Heart right ventricle (tissue), 16 donors: Measurements from ENCODE around the gene EXOSC3. TPM values are rescaled to one million over a fixed set of nuclear protein-coding genes. Genes with fewer than 3 reads are reported as not detected.
"Not testable (repeated sequence)": the region's sequence is repeated elsewhere in the genome, so short reads cannot be mapped to it uniquely, and the experiment has no call there.

ENCODE experiments used
- ATAC-seq, 8 donors: fragments of 200-7000 bp; cut with Tn5 transposase; one replicate each; pipeline ENCODE4 v1.9.1; 2020; ENCODE audit warnings: mild to moderate bottlenecking in 8 of 8, moderate library complexity in 8 of 8, moderate number of reproducible peaks in 1 of 8
- DNase-seq, 2 donors: peaks; one replicate each; pipeline ENCODE4 v3.0.0-alpha.2; 2020
- H3K27ac ChIP-seq, 10 donors: fragments of 200-600 bp; sonication (generic) in 2 of 10; one replicate each; pipeline versions ENCODE4 v1.5.0 to v1.8.0; 2020 to 2022; ENCODE audit warnings: mild to moderate bottlenecking in 3 of 10
- H3K27me3 ChIP-seq, 7 donors: fragments of 200-600 bp; one replicate each; pipeline ENCODE4 v1.8.0; 2021 to 2022; ENCODE audit warnings: mild to moderate bottlenecking in 2 of 7
- H3K36me3 ChIP-seq, 9 donors: fragments of 200-600 bp; sonication (generic) in 1 of 9; one replicate each; pipeline versions ENCODE4 v1.5.0 to v1.8.0; 2020 to 2022; ENCODE audit warnings: mild to moderate bottlenecking in 2 of 9
- H3K4me1 ChIP-seq, 9 donors: fragments of 200-600 bp; sonication (generic) in 1 of 9; one replicate each; pipeline versions ENCODE4 v1.5.0 to v1.8.0; 2020 to 2022; ENCODE audit warnings: mild to moderate bottlenecking in 4 of 9
- H3K4me3 ChIP-seq, 10 donors: fragments of 200-600 bp; sonication (generic) in 2 of 10; one replicate each; pipeline versions ENCODE4 v1.5.0 to v1.8.0; 2020 to 2022; ENCODE audit warnings: mild to moderate bottlenecking in 7 of 10, moderate library complexity in 2 of 10
- H3K9me3 ChIP-seq, 11 donors: fragments of 200-600 bp in 10 of 11; sonication (generic) in 2 of 11; one replicate each; pipeline versions ENCODE4 v1.5.0 to v1.8.0; 2013 to 2022; ENCODE audit warnings: mild to moderate bottlenecking in 2 of 11, control low read depth in 1 of 11, moderate library complexity in 1 of 11
- CTCF ChIP-seq, 9 donors: fragments of 200-600 bp; sonication (generic) in 2 of 9; IDR thresholded peaks; one replicate each; pipeline versions ENCODE4 v1.5.0 to v1.8.0; 2021 to 2022; ENCODE audit warnings: antibody characterized with exemption in 9 of 9, mild to moderate bottlenecking in 5 of 9, moderate library complexity in 1 of 9
- WGBS, 2 donors: extraction: QIAGEN DNeasy Blood & Tissue Kit; methylation state at CpG; one replicate each; pipeline ENCODE4 v1.1.7; 2013; ENCODE audit warnings: inconsistent platforms in 1 of 2; 5-methylcytosine and 5-hydroxymethylcytosine counted together
- intact Hi-C, 10 donors: fragments of 100-400 bp; cut with DNase I; formaldehyde crosslinking; loops; one replicate each; pipeline versions ENCODE4 v1.11.1 to v1.14.2; 2022
- polyA plus RNA-seq, 2 donors: library from polyadenylated mRNA; stranded (reverse); fragments of 200-250 nt; gene quantifications; one replicate each; pipeline ENCODE4 v1.2.3, GENCODE V29; 2013
- total RNA-seq, 10 donors: library from RNA; stranded (reverse); fragmentation: NEBNext Ultra II Directional in 3 of 10; extraction: Animal tissue kit (Norgen Biotek cat#: 25700) in 3 of 10; gene quantifications; one replicate each; pipeline versions ENCODE4 v1.2.1 to v1.2.4, GENCODE V29; 2021 to 2023
- donor health status: Arrhythmogenic right ventricular cardiomyopathy.
- donor health status: ischemic (EF 13 %, LVEDD 7.1; RV severe dilation, severe dysfunction).
- donor health status: healthy with polysubstance abuse.
- donor health status: DM: no; HTN: yes; CAD: no.
- donor health status: DM: no; HTN: no; CAD: no.
- donor health status: ischemic (EF 25% LVEDD 6.9; RV normal size, moderate dysfunction).
- donor health status: ischemic (EF 25% LVEDD 5.7; RV mildly dilated, moderate dysfunction).
- donor health status: healthy.
- donor health status: DM: yes; HTN: yes; CAD: no.
- donor health status: Ischemic cardiomyopathy.
- donor health status: ischemic (EF 35%, LVEDD 5.7; RV mildly dilated, moderate dysfunction).
- donor health status: nonischemic (EF 11% LVEDD 7.7; RV severe dilation, severe dysfunction).
- donor health status: DM: yes; HTN: yes; CAD: no.
- donor health status: PGD.
- donor health status: ischemic (EF 29% LVEDD 5.4; RV normal size, mild dysfunction).
- donor health status: nonischemic (EF 23%, LVEDD 6.1; RV moderate dilation, normal function).

Gene EXOSC3
- total and polyA plus RNA-seq, 12 donors: 7.3 to 20.2 (median 12.8) TPM

- H3K4me3 ChIP-seq: peak overlapping the region; percentile 45 to 95 (median 72)
- WGBS, 2 donors: 93% methylated on average over 29 of the region's 29 CpGs
- H3K4me1 ChIP-seq: peaks cover 0 to 14% (median 9%) of the 10 kb centered on the region in 9 donors
- peaks cover 0 to 8% (median 0%) of the 10 kb centered on the region in 9 donors for H3K36me3 ChIP-seq
- DNase-seq: no peak
- peak overlapping the region in 7 of 10 donors; percentile 51 to 90 (median 84) for H3K27ac ChIP-seq
- no peaks in the 10 kb centered on the region for H3K27me3 ChIP-seq
- ATAC-seq: no peak
- intact Hi-C loops: loop anchor here in 5 of 10 donors (5.0 to 10.0 kb wide), 5 partner anchors 49 to 642 kb away; partner anchors contain the start of genes DCAF10 (in 3 of the 5), ALDH1B1 (in 1 of the 5) and SLC25A51 (in 1 of the 5)
- no peaks in the 10 kb centered on the region for H3K9me3 ChIP-seq
- no peak for TF ChIP-seq CTCF (IDR thresholded peaks at IDR 0.05)
Measured at GRCh38 chr9:37752642-37753488, 32.0 kb downstream of the EXOSC3 start.

- not testable (repeated sequence) for H3K27ac ChIP-seq, DNase-seq, H3K27me3 ChIP-seq, ATAC-seq, H3K4me3 ChIP-seq, H3K9me3 ChIP-seq, H3K36me3 ChIP-seq
- WGBS, 2 donors: 91 to 96% methylated on average over 8 to 13 of the region's 13 CpGs
- intact Hi-C loops: loop anchor here in 5 of 10 donors (5.0 to 10.0 kb wide), 5 partner anchors 50 to 643 kb away; partner anchors contain the start of genes DCAF10 (in 3 of the 5), ALDH1B1 (in 1 of the 5) and SLC25A51 (in 1 of the 5)
- peaks cover 0 to 14% (median 9%) of the 10 kb centered on the region in 9 donors for H3K4me1 ChIP-seq
Measured at GRCh38 chr9:37752112-37752511, 32.8 kb downstream of the EXOSC3 start.

- intact Hi-C loops: loop anchor here in 5 of 10 donors (5.0 to 10.0 kb wide), 5 partner anchors 51 to 643 kb away; partner anchors contain the start of genes DCAF10 (in 3 of the 5), ALDH1B1 (in 1 of the 5) and SLC25A51 (in 1 of the 5)
- H3K9me3 ChIP-seq, DNase-seq, H3K36me3 ChIP-seq, H3K4me3 ChIP-seq, ATAC-seq, H3K27me3 ChIP-seq, H3K27ac ChIP-seq: not testable (repeated sequence)
- peaks cover 0 to 14% (median 9%) of the 10 kb centered on the region in 9 donors for H3K4me1 ChIP-seq
- 89 to 93% methylated on average over 18 to 29 of the region's 30 CpGs for WGBS, 2 donors
Measured at GRCh38 chr9:37751704-37752103, 33.2 kb downstream of the EXOSC3 start.

- Histone ChIP-seq H3K27me3 (no peaks in the 10 kb centered on the region), H3K9me3 (no peaks in the 10 kb centered on the region), H3K27ac (no peak overlapping the region), H3K4me3 (no peak overlapping the region), H3K36me3 (no peaks in the 10 kb centered on the region), H3K4me1 (peaks cover 0 to 14% (median 9%) of the 10 kb centered on the region in 9 donors)
- TF ChIP-seq CTCF (IDR thresholded peaks at IDR 0.05): no peak
- DNase-seq (no peak), ATAC-seq (no peak)
- intact Hi-C loops: loop anchor here in 5 of 10 donors (5.0 to 10.0 kb wide), 5 partner anchors 51 to 644 kb away; partner anchors contain the start of genes DCAF10 (in 3 of the 5), ALDH1B1 (in 1 of the 5) and SLC25A51 (in 1 of the 5)
- 69 to 73% methylated on average over 6 of the region's 6 CpGs for WGBS, 2 donors
Measured at GRCh38 chr9:37751186-37751585, 33.7 kb downstream of the EXOSC3 start.

- peaks cover 0 to 6% (median 1%) of the 10 kb centered on the region in 9 donors for H3K4me1 ChIP-seq
- no peaks in the 10 kb centered on the region for H3K27me3 ChIP-seq
- intact Hi-C loops: loop anchor here in 6 of 10 donors (5.0 to 10.0 kb wide), 5 partner anchors 164 to 656 kb away; partner anchors contain the start of gene ALDH1B1 (in 1 of the 6)
- H3K9me3 ChIP-seq: no peaks in the 10 kb centered on the region
- H3K4me3 ChIP-seq: no peak overlapping the region
- no peaks in the 10 kb centered on the region for H3K36me3 ChIP-seq
- no peak for TF ChIP-seq CTCF (IDR thresholded peaks at IDR 0.05)
- WGBS, 2 donors: 53 to 62% methylated on average over 5 of the region's 5 CpGs
- DNase-seq (no peak), ATAC-seq (no peak)
- no peak overlapping the region for H3K27ac ChIP-seq
Measured at GRCh38 chr9:37749129-37749528, 35.7 kb downstream of the EXOSC3 start.
